ENCODE data around the gene TM4SF18. TPM values are rescaled to one million over a fixed set of nuclear protein-coding genes. Genes with fewer than 3 reads are reported as not detected.

Gene TM4SF18
- total RNA-seq, 1 experiment from 2014 or later, result 0.34 TPM

DNA sequence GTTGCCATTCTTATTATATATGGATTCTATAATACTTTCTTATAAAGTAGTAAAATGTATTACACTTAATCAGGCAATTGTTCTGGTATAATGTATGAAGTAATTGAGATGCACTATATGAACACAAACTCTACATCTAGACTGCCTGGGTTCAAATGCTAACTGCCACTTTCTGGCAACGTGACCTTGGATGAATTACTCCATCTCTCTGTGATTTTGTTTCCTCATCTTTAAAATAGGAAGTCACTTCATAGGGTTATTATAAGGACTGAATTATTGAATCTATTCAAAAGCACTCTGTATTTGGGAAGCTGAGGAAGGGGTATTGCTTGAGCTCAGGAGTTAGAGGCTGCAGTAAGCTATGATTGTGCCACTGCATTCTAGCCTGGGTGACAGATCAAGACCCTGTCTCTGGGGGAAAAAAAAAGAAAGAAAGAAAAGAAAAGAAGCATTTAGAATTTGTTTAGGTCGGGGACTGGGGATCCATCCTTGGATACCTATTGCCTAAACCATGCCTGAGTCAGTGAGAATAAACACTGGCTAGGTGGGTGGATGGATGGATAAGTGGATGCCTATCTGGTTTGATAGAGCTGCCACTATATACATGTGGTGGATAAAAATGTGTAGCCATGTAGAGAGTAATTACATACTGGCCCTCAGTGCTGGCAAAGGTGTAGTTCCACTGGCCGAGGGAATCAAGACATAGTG lies 41.5 kb upstream of the TM4SF18 start:
- H3K27ac ChIP-seq (ENCODE audit: low read depth, low read length), result no peak overlapping the region
- DNase-seq (ENCODE audit: low read depth, low spot score) (no peak), ATAC-seq (no peak)
- H3K4me2 ChIP-seq (ENCODE audit: low read length), result no peak overlapping the region
- peaks cover 0 to 23% of the 10 kb centered on the region in 2 experiments; a peak in 2 of 4 replicates for H3K4me1 ChIP-seq (ENCODE audit: control insufficient read depth in 1 of 2, insufficient read depth in 2 of 2, low read length in 2 of 2)
- H3K36me3 ChIP-seq (ENCODE audit: control insufficient read depth in 1 of 2, insufficient read depth in 2 of 2, low read length in 2 of 2), result no peaks in the 10 kb centered on the region
- H3K9me2 ChIP-seq (ENCODE audit: insufficient read depth), result no peaks in the 10 kb centered on the region
- RAD21 ChIA-PET (ENCODE audit: low non-redundant PET in 1 of 2, low total read pairs in 2 of 2, uncharacterized antibody in 2 of 2, unreplicated experiment in 2 of 2), result no interaction called here
- no peak overlapping the region for H3K4me3 ChIP-seq (replicated peaks in 1 of 2; ENCODE audit: low read depth in 1 of 2, low read length in 2 of 2)
- BruUV-seq (replicated peaks), result no TSS peak
- H3K9ac ChIP-seq (ENCODE audit: low read length), result no peak overlapping the region
- no peaks in the 10 kb centered on the region for H3K79me2 ChIP-seq (ENCODE audit: insufficient read depth, low read length)
- H3K9me3 ChIP-seq (ENCODE audit: control insufficient read depth in 1 of 2, insufficient read depth in 1 of 2, low read depth in 1 of 2, low read length in 2 of 2), result no peaks in the 10 kb centered on the region
- POLR2A ChIA-PET, result no interaction called here
- CTCF ChIA-PET, result no interaction called here
- H3K27me3 ChIP-seq (ENCODE audit: insufficient read depth, low read length), result no peaks in the 10 kb centered on the region; the same call in 1 of the 2 replicates
- H2AFZ ChIP-seq (ENCODE audit: low read depth, low read length, poor library complexity, severe bottlenecking), result no peak overlapping the region
- intact Hi-C loops (cut with micrococcal nuclease), result no loop called here
- no peaks in the 10 kb centered on the region for H4K20me1 ChIP-seq (ENCODE audit: insufficient read depth)
- no peak for TF ChIP-seq EZH2 (IDR thresholded peaks at IDR 0.05)
- TF ChIP-seq RAD21 (IDR thresholded peaks at IDR 0.05; ENCODE audit: low read depth), result no peak
- no peak for TF ChIP-seq ZFX (IDR thresholded peaks at IDR 0.05)
- TF ChIP-seq YY1 (IDR thresholded peaks at IDR 0.05; ENCODE audit: extremely low read depth, insufficient replicate concordance, low read depth, low read length), result no peak
- no peak for TF ChIP-seq ELF1 (IDR thresholded peaks at IDR 0.05; ENCODE audit: borderline replicate concordance, low read depth)
- no peak for TF ChIP-seq EZH2phosphoT487 (IDR thresholded peaks at IDR 0.05; ENCODE audit: borderline replicate concordance)
- TF ChIP-seq REST (IDR thresholded peaks at IDR 0.05; ENCODE audit: low read depth), result no peak
- no peak for TF ChIP-seq ZBTB33 (IDR thresholded peaks at IDR 0.05; ENCODE audit: extremely low read depth, insufficient replicate concordance, low read length)
- no peak for TF ChIP-seq CEBPB (IDR thresholded peaks at IDR 0.05; ENCODE audit: low read depth)

Measured in HCT116 (cell line).